Peyer's patch (tissue), 4 donors: ENCODE results near the gene RTP3.

Experiments
- CTCF ChIP-seq, 6 experiments: fragments of 450-650 bp in 4 of 6; fragments of 200-600 bp in 2 of 6; sonication (generic) in 1 of 6; IDR thresholded peaks; one replicate each; pipeline ENCODE4 v1.5.1; 2017 to 2019; ENCODE audit warnings: antibody characterized with exemption in 6 of 6, mild to moderate bottlenecking in 3 of 6, moderate library complexity in 1 of 6
- POLR2A ChIP-seq, 2 donors: fragments of 450-650 bp; IDR thresholded peaks; one replicate each; pipeline ENCODE4 v1.5.1; 2017; ENCODE audit warnings: antibody characterized with exemption in 2 of 2, mild to moderate bottlenecking in 2 of 2, moderate library complexity in 2 of 2

DNA sequence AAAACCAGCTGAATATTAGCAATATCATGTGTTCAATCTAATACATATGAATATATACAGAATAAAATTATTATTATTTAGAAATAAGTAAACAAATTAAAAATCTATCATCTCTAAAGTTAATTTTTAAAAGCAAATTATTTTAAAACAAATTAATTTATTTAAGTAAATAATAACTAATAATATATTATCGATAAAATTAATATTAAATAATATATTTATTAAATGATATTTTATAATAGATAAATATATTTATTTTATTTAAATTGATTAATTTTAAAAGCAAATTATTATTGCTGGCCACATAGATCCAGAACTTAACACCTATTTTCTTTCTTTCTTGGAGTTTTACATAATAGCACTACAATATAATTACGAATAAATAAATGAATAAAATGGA is 22.2 kb downstream of the RTP3 start:
- TF ChIP-seq CTCF (IDR thresholded peaks at IDR 0.05) (no peak), POLR2A (IDR thresholded peaks at IDR 0.05) (no peak)
